MM.1S (cell line): ENCODE data around the gene RPP21.

Experiments
- DNase-seq: peaks from one replicate; pipeline ENCODE4 v3.0.0-alpha.2; 2015
- H2AFZ ChIP-seq: fragments of 300-600 bp; sonication (generic); 2 replicates; pipeline ENCODE4 v1.6.0; 2016; ENCODE audit warnings: antibody characterized with exemption, low read length
- H3F3A ChIP-seq: fragments of 300-600 bp; sonication (generic); 2 replicates; pipeline ENCODE4 v1.6.1; 2016; ENCODE audit warnings: mild to moderate bottlenecking, antibody characterized with exemption, low read length, moderate library complexity, mixed read lengths; ENCODE audit not compliant: insufficient read depth
- H3K27ac ChIP-seq: fragments of 300-600 bp; sonication (generic); 2 replicates; pipeline ENCODE4 v1.5.1; 2016; ENCODE audit warnings: mild to moderate bottlenecking, low read length
- H3K27me3 ChIP-seq: fragments of 300-600 bp; sonication (generic); replicated peaks from 2 replicates; pipeline ENCODE4 v1.6.0; 2016; ENCODE audit warnings: low read length; ENCODE audit not compliant: insufficient read depth
- H3K36me3 ChIP-seq: fragments of 300-600 bp; sonication (generic); replicated peaks from 2 replicates; pipeline ENCODE4 v1.6.1; 2016; ENCODE audit warnings: mild to moderate bottlenecking, low read length, mixed read lengths; ENCODE audit not compliant: insufficient read depth
- H3K4me1 ChIP-seq: fragments of 300-600 bp; sonication (generic); 2 replicates; pipeline ENCODE4 v1.6.1; 2016; ENCODE audit warnings: low read length, mixed read lengths
- H3K4me2 ChIP-seq: fragments of 300-600 bp; sonication (generic); 2 replicates; pipeline ENCODE4 v1.6.0; 2016; ENCODE audit warnings: low read depth, low read length
- H3K4me3 ChIP-seq: fragments of 300-600 bp; sonication (generic); 2 replicates; pipeline ENCODE4 v1.5.1; 2016; ENCODE audit warnings: low read length, mixed read lengths
- H3K79me2 ChIP-seq: fragments of 300-600 bp; sonication (generic); 2 replicates; pipeline ENCODE4 v1.6.1; 2016; ENCODE audit warnings: mixed run types, low read length, mixed read lengths
- H3K9ac ChIP-seq: fragments of 300-600 bp; sonication (generic); 2 replicates; pipeline ENCODE4 v1.6.1; 2016; ENCODE audit warnings: low read length, mixed read lengths
- H3K9me2 ChIP-seq: fragments of 300-600 bp; sonication (generic); replicated peaks from 2 replicates; pipeline ENCODE4 v1.6.1; 2016; ENCODE audit warnings: mild to moderate bottlenecking, low read length, mixed read lengths; ENCODE audit not compliant: insufficient read depth
- H3K9me3 ChIP-seq: fragments of 300-600 bp; sonication (generic); replicated peaks from 2 replicates; pipeline ENCODE4 v1.6.1; 2016; ENCODE audit warnings: mild to moderate bottlenecking, low read length, mixed read lengths; ENCODE audit not compliant: insufficient read depth
- H4K20me1 ChIP-seq: fragments of 300-600 bp; sonication (generic); 2 replicates; pipeline ENCODE4 v1.6.1; 2016; ENCODE audit warnings: mild to moderate bottlenecking, low read length, moderate library complexity, mixed read lengths; ENCODE audit not compliant: insufficient read depth
- EZH2 ChIP-seq: fragments of 300-600 bp; sonication (generic); optimal IDR thresholded peaks from 2 replicates; pipeline ENCODE3; 2017; ENCODE audit warnings: low read depth, mild to moderate bottlenecking, antibody characterized with exemption, low read length, mixed read lengths
- EZH2phosphoT487 ChIP-seq: fragments of 300-600 bp; sonication (generic); IDR thresholded peaks from 2 replicates; pipeline ENCODE4 v1.6.1; 2018; ENCODE audit warnings: antibody characterized with exemption, low read length
- TF ChIP-seq, protein P1 (sequence below): fragments of 300-600 bp; sonication (generic); IDR thresholded peaks from 2 replicates; pipeline ENCODE4 v1.5.1; 2016; ENCODE audit warnings: antibody characterized with exemption, low read length, mixed read lengths

RPP21 gene

DNA sequence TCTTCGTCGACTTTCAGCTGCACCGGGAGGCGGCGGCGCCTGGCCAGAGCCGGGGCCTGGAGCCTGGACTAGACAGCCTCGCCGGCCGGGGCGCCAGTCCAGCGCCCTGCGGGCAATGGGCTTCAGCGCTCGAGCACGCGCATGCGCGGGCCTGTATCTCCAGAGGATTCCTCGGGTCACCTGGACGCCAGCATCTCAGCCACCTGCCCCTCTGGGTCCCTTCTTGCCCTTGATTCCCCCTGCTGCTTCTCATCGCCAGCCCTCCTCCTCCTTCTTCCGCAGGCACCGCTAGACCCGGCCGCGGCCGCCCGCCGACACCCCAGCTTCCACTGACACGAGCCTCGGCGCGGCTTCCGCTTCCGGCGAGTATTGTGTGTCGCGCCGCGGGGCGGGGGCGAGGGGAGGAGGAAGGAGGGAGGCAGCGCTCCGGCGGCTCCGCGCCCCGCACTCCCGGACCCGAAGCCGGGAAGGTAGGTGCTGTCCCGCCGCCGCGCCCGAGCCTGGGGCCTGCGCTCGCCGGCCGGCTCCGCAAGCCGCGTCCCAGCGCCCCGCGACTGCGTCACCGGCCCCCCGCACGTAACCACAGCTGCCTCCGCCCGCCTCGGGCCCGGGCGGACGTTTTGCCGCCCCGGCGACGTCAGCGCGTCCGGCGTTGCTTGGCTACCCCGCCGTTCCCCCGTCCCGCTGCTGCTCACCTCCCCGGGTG, 18.3 kb upstream of the RPP21 start, which contains the start of gene TRIM39:
TSS of gene TRIM39 (plus strand) at position 402 of the 706 bp plus-strand sequence. CDS start 2,391 bp downstream, outside the sequence.
- Histone ChIP-seq H3K9ac (peak within 1 kb of the TSS; percentile 96), H3K27me3 (no peaks in the 10 kb centered on the region), H3K9me2 (no peaks in the 10 kb centered on the region), H3K4me3 (peak within 1 kb of the TSS; percentile 84), H3F3A (peaks cover 11% of the 10 kb centered on the region; the same call in 1 of the 2 replicates), H3K9me3 (no peaks in the 10 kb centered on the region), H3K79me2 (peaks cover 44% of the 10 kb centered on the region), H3K4me2 (peak within 1 kb of the TSS; percentile 91), H4K20me1 (no peaks in the 10 kb centered on the region), H2AFZ (peak within 1 kb of the TSS; percentile 92), H3K27ac (peak within 1 kb of the TSS; percentile 92), H3K36me3 (no peaks in the 10 kb centered on the region), H3K4me1 (peaks cover 15% of the 10 kb centered on the region)
- DNase-seq: peak; percentile 82
- TF ChIP-seq EZH2: no peak
- TF ChIP-seq, protein P1, sequence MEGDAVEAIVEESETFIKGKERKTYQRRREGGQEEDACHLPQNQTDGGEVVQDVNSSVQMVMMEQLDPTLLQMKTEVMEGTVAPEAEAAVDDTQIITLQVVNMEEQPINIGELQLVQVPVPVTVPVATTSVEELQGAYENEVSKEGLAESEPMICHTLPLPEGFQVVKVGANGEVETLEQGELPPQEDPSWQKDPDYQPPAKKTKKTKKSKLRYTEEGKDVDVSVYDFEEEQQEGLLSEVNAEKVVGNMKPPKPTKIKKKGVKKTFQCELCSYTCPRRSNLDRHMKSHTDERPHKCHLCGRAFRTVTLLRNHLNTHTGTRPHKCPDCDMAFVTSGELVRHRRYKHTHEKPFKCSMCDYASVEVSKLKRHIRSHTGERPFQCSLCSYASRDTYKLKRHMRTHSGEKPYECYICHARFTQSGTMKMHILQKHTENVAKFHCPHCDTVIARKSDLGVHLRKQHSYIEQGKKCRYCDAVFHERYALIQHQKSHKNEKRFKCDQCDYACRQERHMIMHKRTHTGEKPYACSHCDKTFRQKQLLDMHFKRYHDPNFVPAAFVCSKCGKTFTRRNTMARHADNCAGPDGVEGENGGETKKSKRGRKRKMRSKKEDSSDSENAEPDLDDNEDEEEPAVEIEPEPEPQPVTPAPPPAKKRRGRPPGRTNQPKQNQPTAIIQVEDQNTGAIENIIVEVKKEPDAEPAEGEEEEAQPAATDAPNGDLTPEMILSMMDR: no peak
- TF ChIP-seq EZH2phosphoT487: no peak

DNA sequence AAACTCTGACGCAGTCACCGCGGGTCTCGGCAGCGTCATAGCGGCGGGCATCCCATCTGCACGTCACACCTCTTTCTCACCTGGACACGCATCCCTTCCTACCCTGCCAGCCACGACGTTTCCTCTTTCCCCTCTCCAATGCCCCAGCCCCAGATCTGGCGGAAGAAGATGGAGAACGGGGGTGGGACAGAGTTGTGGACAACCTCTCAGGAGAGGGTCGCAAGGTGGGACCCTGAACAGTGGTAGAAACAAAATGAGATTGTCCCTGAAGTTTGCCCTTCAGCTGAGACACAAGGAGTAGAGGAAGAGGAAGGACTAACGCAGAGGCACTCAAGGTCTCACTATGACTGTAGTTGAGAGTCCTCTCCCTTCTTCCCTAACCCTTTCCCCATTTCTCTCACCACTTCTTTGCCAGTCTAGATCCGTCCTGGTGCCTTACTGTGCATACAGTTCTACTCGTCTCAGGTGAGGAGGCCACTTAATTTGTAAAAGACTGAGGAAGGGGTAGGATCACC, 17.7 kb upstream of the RPP21 start:
- peaks cover 38% of the 10 kb centered on the region for H3K79me2 ChIP-seq
- DNase-seq: no peak

DNA sequence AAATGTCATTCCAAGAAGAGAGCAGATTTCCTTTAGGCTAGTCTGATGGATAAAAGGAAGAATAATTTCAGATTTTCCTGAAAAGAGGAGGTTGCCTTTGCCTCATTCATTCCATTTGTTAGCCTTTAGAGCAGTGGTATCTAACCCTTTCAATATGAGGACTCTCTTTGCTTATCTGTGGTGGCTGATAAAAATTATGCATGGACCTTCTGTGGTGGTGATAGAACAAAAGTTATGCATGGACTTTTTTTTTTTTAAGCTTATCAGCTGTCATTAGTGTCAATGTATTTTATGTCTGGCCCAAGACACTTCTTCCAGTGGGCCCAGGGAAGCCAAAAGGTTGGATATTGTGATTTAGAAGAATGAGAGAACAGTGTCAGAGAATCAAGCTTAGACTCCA, 16.6 kb upstream of the RPP21 start:
- Histone ChIP-seq H3K27ac (no peak overlapping the region), H3K79me2 (peaks cover 27% of the 10 kb centered on the region), H3K4me3 (no peak overlapping the region), H3K9me2 (no peaks in the 10 kb centered on the region), H2AFZ (no peak overlapping the region), H3K9me3 (no peaks in the 10 kb centered on the region), H3F3A (peaks cover 11% of the 10 kb centered on the region; the same call in 1 of the 2 replicates), H3K4me2 (no peak overlapping the region), H3K27me3 (no peaks in the 10 kb centered on the region), H4K20me1 (no peaks in the 10 kb centered on the region), H3K4me1 (peaks cover 5% of the 10 kb centered on the region), H3K9ac (no peak overlapping the region), H3K36me3 (no peaks in the 10 kb centered on the region)
- no peak for TF ChIP-seq EZH2phosphoT487
- no peak for TF ChIP-seq EZH2
- TF ChIP-seq, protein P1: no peak
- no peak for DNase-seq

More for the DNA sequence above, 17.7 kb upstream of the RPP21 start:
- TF ChIP-seq, protein P1: no peak
- no peak for TF ChIP-seq EZH2
- TF ChIP-seq EZH2phosphoT487: no peak
- Histone ChIP-seq H3K36me3 (no peaks in the 10 kb centered on the region), H3K27ac (peak overlapping the region; percentile 92; the same call in 1 of the 2 replicates), H3K9me3 (no peaks in the 10 kb centered on the region), H3K9ac (peak overlapping the region; percentile 96), H3K4me3 (peak overlapping the region; percentile 84), H3K4me1 (peaks cover 9% of the 10 kb centered on the region), H3K27me3 (no peaks in the 10 kb centered on the region), H3F3A (peaks cover 11% of the 10 kb centered on the region; the same call in 1 of the 2 replicates), H4K20me1 (no peaks in the 10 kb centered on the region), H3K9me2 (no peaks in the 10 kb centered on the region), H3K4me2 (peak overlapping the region; percentile 76), H2AFZ (peak overlapping the region; percentile 92)
